Measurements from ENCODE around the gene KCTD2. TPM values are rescaled to one million over a fixed set of nuclear protein-coding genes. Genes with fewer than 3 reads are reported as not detected.

The KCTD2 gene
- total RNA-seq, 1 donor from 2014 or later: 19.5 TPM

DNA sequence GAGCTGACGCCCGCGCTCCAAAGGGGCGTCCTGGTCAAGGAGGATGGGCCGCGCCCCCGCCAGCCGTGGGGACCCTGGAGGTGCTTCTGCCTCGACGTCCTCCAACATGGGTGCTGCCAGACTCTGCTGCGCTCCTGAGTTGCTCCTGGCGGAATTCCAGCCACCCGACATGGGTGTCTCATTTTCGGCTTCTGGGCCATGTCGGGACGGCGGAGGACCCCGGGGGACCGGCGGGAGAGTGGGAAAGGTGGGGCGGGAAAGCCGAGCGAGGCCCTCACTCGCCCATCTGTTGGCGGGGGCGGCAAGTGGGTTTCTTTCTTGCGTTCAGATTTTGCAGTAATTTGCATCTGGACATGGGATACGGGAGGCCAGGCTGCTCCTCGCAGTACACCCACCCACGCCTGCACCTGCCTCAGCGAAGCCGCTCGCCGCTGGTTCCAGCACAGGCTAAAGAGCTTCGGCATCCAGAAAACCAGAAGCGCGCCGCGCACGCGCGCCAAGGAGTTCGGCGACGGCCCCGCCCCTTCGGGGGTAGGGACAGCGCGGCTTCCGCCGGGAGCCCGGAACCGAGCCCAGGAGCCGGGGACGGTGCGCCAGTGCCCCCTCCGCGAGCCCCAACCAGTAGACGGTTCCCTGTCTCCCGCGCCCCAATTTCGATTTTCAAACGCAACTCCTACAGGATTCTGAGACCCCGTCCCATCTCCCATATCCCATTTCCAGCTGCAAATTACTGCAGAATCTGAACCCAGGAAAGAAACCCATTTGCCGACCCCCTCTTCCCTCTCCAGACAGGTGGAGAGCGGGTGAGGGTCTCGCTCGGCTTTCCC lies 62.6 kb downstream of the KCTD2 start, which contains the start of gene ARMC7:
Gene ARMC7 (plus strand): TSS at position 563 of the 827 bp plus-strand sequence. CDS start 320 bp downstream, outside the sequence.
- peak within 1 kb of the TSS; percentile 89 for H3K4me3 Mint-ChIP-seq
- intact Hi-C loops (cut with micrococcal nuclease): loop anchor here (1.0 to 10.0 kb wide), 3 partner anchors 33 to 155 kb away; partner anchors contain the start of genes ATP5PD, GGA3 and MRPS7
- ATAC-seq (ENCODE audit: low read depth): peak; percentile 80

DNA sequence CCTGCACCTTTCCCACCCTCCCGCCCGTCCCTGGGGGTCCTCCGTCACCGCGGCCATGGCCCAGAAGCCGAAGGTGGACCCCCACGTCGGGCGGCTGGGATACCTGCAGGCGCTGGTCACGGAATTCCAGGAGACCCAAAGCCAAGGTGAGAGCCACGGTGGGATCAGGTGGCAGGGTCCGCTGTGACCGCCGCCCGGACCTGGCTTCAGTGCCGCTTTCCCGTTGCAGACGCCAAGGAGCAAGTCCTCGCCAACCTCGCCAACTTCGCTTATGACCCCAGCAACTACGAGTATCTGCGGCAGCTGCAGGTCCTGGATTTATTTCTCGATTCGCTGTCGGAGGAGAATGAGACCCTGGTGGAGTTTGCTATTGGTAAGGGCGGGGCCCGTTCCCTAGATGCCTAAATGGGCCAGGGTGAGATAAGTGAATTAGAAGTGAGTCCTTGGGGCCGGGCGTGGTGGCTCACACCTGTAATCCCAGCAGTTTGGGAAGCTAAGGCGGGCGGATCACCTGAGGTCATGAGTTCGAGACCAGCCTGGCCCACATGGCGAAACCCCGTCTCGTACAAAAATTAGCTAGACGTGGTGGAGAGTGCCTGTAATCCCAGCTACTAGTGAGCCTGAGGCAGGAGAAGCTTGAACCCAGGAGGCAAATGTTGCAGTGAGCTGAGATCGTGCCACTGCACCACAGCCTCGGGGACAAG lies 63.4 kb downstream of the KCTD2 start:
- TF ChIP-seq, protein P1, sequence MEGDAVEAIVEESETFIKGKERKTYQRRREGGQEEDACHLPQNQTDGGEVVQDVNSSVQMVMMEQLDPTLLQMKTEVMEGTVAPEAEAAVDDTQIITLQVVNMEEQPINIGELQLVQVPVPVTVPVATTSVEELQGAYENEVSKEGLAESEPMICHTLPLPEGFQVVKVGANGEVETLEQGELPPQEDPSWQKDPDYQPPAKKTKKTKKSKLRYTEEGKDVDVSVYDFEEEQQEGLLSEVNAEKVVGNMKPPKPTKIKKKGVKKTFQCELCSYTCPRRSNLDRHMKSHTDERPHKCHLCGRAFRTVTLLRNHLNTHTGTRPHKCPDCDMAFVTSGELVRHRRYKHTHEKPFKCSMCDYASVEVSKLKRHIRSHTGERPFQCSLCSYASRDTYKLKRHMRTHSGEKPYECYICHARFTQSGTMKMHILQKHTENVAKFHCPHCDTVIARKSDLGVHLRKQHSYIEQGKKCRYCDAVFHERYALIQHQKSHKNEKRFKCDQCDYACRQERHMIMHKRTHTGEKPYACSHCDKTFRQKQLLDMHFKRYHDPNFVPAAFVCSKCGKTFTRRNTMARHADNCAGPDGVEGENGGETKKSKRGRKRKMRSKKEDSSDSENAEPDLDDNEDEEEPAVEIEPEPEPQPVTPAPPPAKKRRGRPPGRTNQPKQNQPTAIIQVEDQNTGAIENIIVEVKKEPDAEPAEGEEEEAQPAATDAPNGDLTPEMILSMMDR (IDR thresholded peaks at IDR 0.05): no peak
- POLR2A ChIA-PET: interaction anchor here (0.5 to 3.0 kb wide), 19 partner anchors 17 to 187 kb away, joined by 3 to 58 read pairs (median 7); partner anchors contain the start of genes ATP5PD, GGA3, JPT1 and KCTD2
- peak overlapping the region; percentile 89 for H3K4me3 Mint-ChIP-seq
- CTCF ChIA-PET: interaction anchor here (0.6 to 8.7 kb wide), 11 partner anchors 21 to 160 kb away, joined by 3 to 192 read pairs (median 3); partner anchors contain the start of genes MIF4GD and NT5C
- no peak for DNase-seq
- H3K36me3 Mint-ChIP-seq (ENCODE audit: low read depth): peaks cover 5% of the 10 kb centered on the region
- peak overlapping the region; percentile 76 for H3K27ac Mint-ChIP-seq
- ATAC-seq (ENCODE audit: low read depth): no peak
- H3K9me3 Mint-ChIP-seq: no peaks in the 10 kb centered on the region
- H3K4me1 Mint-ChIP-seq: peaks cover 43% of the 10 kb centered on the region
- H3K27me3 Mint-ChIP-seq: no peaks in the 10 kb centered on the region
- intact Hi-C loops (cut with micrococcal nuclease): loop anchor here (10.0 kb wide), 1 partner anchor 154 kb away; the partner anchor contains the start of genes GGA3 and MRPS7

More for the DNA sequence above, 62.6 kb downstream of the KCTD2 start, which contains the start of gene ARMC7:
- Mint-ChIP-seq H3K36me3 (ENCODE audit: low read depth) (peaks cover 5% of the 10 kb centered on the region), H3K27me3 (no peaks in the 10 kb centered on the region), H3K27ac (peak within 1 kb of the TSS; percentile 87), H3K4me1 (peaks cover 36% of the 10 kb centered on the region), H3K9me3 (no peaks in the 10 kb centered on the region)
- TF ChIP-seq, protein P1 (IDR thresholded peaks at IDR 0.05): no peak
- ChIA-PET CTCF (interaction anchor here (0.8 to 1.8 kb wide), 6 partner anchors 22 to 161 kb away, joined by 3 to 9 read pairs (median 4); partner anchors contain the start of genes MIF4GD and NT5C), POLR2A (interaction anchor here (0.5 to 3.0 kb wide), 20 partner anchors 11 to 1446 kb away, joined by 3 to 58 read pairs (median 6); partner anchors contain the start of genes ATP5PD, GGA3, HID1 and JPT1)
- DNase-seq: peak; percentile 91

DNA sequence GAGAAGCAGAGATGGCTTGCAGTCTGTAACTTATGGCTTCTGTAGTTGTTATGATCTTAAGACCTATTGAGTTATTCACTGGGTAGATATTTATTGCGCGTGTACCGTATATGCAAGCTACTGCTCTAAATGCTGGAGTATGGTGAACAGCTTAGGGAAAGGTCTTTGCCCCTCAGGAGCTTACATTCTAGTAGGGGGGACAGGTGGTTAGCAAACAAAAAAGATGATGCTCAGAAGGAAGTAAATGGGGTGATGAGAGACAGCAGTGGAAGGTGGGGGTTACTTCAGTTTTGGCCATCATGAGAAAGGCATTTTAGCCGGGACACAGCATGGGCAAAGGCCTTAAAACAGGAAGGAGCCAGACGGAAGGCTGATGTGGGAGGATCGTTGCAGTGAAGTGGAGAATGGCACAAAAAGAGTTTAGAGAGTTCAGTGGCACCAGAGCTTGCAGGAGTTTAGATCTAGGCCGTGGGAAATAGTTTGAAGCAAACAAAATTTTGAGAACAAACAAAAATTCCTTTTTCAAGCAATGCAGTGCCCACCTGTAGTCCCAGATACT lies 64.8 kb downstream of the KCTD2 start:
- peak overlapping the region; percentile 7 for H3K4me3 Mint-ChIP-seq
- TF ChIP-seq, protein P1 (IDR thresholded peaks at IDR 0.05): no peak

DNA sequence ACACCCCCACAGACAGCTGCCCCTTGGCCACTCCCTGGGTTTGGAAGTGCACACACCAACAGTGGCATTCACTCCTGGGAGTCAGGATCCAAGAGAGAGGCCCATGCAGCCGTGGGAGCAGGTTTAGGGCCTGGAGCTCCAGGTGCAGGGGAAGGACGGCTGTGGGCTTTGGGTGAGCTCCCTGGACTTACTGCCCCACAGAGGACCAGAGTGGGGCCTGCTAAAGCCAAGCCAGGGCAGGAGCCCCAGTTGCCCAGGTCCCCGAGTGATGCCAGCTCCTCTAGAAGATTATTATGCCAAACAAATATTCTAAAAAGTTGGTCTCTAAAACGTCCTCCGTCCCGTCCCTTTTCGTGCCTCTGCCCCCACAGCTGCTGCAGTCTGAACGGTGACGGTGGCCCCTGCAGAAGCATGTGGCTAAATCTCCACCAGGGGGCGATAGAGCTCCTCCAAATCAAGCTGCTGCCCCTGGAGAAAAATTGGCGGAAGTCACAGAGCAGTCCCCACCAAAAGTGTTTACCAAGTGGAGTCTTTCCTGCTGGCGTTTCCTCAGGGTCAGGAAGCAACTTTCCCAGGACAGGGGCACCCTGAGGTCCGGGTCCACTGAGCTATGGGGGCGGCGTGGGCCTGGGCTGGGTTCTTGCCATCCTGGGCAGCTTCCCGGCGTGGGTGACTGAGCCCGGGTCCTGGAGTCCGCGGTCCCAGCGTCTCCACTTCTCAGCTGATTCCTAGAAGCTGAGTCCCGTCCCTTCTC lies 67.0 kb downstream of the KCTD2 start:
- peak; percentile 67 for DNase-seq
- TF ChIP-seq, protein P1 (IDR thresholded peaks at IDR 0.05): no peak
- H3K4me1 Mint-ChIP-seq: peaks cover 74% of the 10 kb centered on the region
- ATAC-seq (ENCODE audit: low read depth): peak; percentile 55
- ChIA-PET CTCF (interaction anchor here (0.6 to 8.7 kb wide), 42 partner anchors 10 to 334 kb away, joined by 3 to 192 read pairs (median 6); partner anchors contain the start of genes GGA3, GRB2, JPT1 and MIF4GD), POLR2A (interaction anchor here (0.5 to 9.7 kb wide), 31 partner anchors 9 to 594 kb away, joined by 3 to 292 read pairs (median 5); partner anchors contain the start of genes GGA3, JPT1, MIF4GD and MRPL58)
- intact Hi-C loops (cut with micrococcal nuclease): loop anchor here (1.0 to 10.0 kb wide), 9 partner anchors 17 to 298 kb away; partner anchors contain the start of genes GGA3, JPT1, MRPS7 and NT5C
- peaks cover 6% of the 10 kb centered on the region for H3K36me3 Mint-ChIP-seq (ENCODE audit: low read depth)
- H3K27ac Mint-ChIP-seq: peak overlapping the region; percentile 93
- H3K27me3 Mint-ChIP-seq: no peaks in the 10 kb centered on the region
- H3K4me3 Mint-ChIP-seq: peak overlapping the region; percentile 79
- no peaks in the 10 kb centered on the region for H3K9me3 Mint-ChIP-seq

More for the DNA sequence above, 64.8 kb downstream of the KCTD2 start:
- Mint-ChIP-seq H3K27ac (peak overlapping the region; percentile 62), H3K9me3 (no peaks in the 10 kb centered on the region), H3K36me3 (ENCODE audit: low read depth) (peaks cover 5% of the 10 kb centered on the region), H3K27me3 (no peaks in the 10 kb centered on the region), H3K4me1 (peaks cover 58% of the 10 kb centered on the region)
- ATAC-seq (ENCODE audit: low read depth): no peak
- DNase-seq: no peak
- CTCF ChIA-PET: interaction anchor here (1.2 to 8.7 kb wide), 5 partner anchors 19 to 151 kb away, joined by 3 to 192 read pairs (median 116); partner anchors contain the start of genes NT5C and NUP85
- POLR2A ChIA-PET: interaction anchor here (0.7 to 3.0 kb wide), 5 partner anchors 20 to 159 kb away, joined by 3 to 58 read pairs (median 4); partner anchors contain the start of genes MIF4GD and NT5C
- intact Hi-C loops (cut with micrococcal nuclease): loop anchor here (10.0 kb wide), 1 partner anchor 153 kb away; the partner anchor contains the start of genes GGA3 and MRPS7

All from activated B cell treated with CpG ODN at 0.5 μM for 24 hours (primary cell).